ENCODE results near the gene CCDC15. TPM values are rescaled to one million over a fixed set of nuclear protein-coding genes. Genes with fewer than 3 reads are reported as not detected.
A peak's percentile ranks its signal among the peaks of the same experiment; 100 is the strongest.
"Not testable (repeated sequence)": the region's sequence is repeated elsewhere in the genome, so short reads cannot be mapped to it uniquely, and the experiment has no call there.

Gene CCDC15
- total RNA-seq, 1 donor = 9.8 TPM

GRCh38 chr11:125022551-125022950 is 68.5 kb downstream of the CCDC15 start:
- peak; percentile 28 for DNase-seq (ENCODE audit: low read depth)
- TF ChIP-seq, protein P1, sequence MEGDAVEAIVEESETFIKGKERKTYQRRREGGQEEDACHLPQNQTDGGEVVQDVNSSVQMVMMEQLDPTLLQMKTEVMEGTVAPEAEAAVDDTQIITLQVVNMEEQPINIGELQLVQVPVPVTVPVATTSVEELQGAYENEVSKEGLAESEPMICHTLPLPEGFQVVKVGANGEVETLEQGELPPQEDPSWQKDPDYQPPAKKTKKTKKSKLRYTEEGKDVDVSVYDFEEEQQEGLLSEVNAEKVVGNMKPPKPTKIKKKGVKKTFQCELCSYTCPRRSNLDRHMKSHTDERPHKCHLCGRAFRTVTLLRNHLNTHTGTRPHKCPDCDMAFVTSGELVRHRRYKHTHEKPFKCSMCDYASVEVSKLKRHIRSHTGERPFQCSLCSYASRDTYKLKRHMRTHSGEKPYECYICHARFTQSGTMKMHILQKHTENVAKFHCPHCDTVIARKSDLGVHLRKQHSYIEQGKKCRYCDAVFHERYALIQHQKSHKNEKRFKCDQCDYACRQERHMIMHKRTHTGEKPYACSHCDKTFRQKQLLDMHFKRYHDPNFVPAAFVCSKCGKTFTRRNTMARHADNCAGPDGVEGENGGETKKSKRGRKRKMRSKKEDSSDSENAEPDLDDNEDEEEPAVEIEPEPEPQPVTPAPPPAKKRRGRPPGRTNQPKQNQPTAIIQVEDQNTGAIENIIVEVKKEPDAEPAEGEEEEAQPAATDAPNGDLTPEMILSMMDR (IDR thresholded peaks at IDR 0.05; ENCODE audit: insufficient read depth, low read length) = no peak
- H3K4me3 ChIP-seq (ENCODE audit: low read depth, low read length) = no peak overlapping the region

DNA sequence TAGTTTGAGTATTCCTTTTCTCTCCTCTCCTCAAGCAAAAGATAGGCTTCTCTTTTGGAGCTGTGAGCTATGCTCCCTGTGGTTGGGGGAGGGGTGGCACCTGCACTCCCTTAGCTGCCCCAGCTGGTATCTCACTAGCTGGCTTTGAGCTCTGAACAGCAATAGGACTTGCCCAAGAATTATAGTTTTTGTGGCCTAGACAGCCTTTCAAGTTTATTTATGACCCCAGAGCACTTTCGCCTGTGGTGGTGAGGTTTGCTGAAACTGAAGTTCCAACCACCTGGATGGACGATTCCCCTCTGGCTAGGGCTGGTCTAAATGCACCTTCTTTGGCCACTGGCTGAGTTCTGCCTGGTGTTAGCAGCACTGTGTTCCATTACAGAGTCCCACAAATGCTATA is 72.0 kb downstream of the CCDC15 start:
- DNase-seq (ENCODE audit: low read depth) = no peak
- H3K4me3 ChIP-seq (ENCODE audit: low read depth, low read length) = no peak overlapping the region
- TF ChIP-seq, protein P1 (IDR thresholded peaks at IDR 0.05; ENCODE audit: insufficient read depth, low read length) = no peak

DNA sequence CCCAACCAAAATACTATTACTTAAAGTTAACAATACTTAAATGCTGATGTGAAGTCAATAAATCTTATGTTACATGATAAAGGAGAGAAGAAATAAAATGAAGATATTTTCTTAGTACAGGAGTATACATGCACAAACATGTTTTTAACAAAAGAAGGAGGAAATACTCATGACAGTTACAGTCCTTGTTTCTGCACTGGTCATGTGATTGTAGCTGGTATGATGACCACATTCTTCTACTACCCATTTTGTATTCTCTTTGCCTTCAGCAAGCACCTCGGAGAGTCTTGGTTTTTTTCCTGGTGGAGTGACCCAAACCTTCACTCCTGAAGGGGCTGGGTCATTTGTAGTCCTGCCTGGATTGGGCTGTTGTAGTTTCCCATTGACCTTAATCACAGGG is 75.4 kb downstream of the CCDC15 start:
- DNase-seq (ENCODE audit: low read depth) = not testable (repeated sequence)

GRCh38 chr11:125036933-125037332 is 82.9 kb downstream of the CCDC15 start:
- no peak overlapping the region for H3K4me3 ChIP-seq (ENCODE audit: low read depth, low read length)
- peak; percentile 73 for DNase-seq (ENCODE audit: low read depth)
- TF ChIP-seq, protein P1 (IDR thresholded peaks at IDR 0.05; ENCODE audit: insufficient read depth, low read length) = no peak

More for the DNA sequence above, 75.4 kb downstream of the CCDC15 start:
- H3K4me3 ChIP-seq (ENCODE audit: low read depth, low read length) = not testable (repeated sequence)

GRCh38 chr11:125049164-125049792 is 95.3 kb downstream of the CCDC15 start:
- no peak overlapping the region for H3K4me3 ChIP-seq (ENCODE audit: low read depth, low read length)
- DNase-seq (ENCODE audit: low read depth) = no peak
- TF ChIP-seq, protein P1 (IDR thresholded peaks at IDR 0.05; ENCODE audit: insufficient read depth, low read length) = no peak

DNA sequence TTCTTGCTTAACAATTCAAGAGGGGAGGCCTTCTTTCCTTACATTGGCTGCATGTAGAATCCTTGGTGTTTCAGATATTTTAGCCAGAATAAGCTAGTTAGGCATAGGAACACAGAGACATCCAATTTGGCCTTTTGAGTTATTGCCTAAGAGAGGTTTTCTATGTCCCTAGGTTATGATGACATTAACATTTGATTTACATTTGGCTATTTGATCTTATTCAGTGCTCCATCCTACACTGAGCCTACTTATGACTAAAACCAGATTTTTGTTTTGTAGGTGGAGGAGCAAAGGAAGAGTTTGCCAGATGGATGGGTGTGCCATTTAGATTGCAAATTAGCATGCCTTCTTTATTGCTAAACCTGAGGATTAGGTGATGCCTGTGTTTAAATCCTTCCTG is 98.0 kb downstream of the CCDC15 start:
- no peak overlapping the region for H3K4me3 ChIP-seq (ENCODE audit: low read depth, low read length)
- DNase-seq (ENCODE audit: low read depth) = no peak

GRCh38 chr11:125053167-125053566 is 99.2 kb downstream of the CCDC15 start:
- TF ChIP-seq, protein P1 (IDR thresholded peaks at IDR 0.05; ENCODE audit: insufficient read depth, low read length) = no peak
- DNase-seq (ENCODE audit: low read depth) = no peak
- H3K4me3 ChIP-seq (ENCODE audit: low read depth, low read length) = no peak overlapping the region

More for the DNA sequence above, 98.0 kb downstream of the CCDC15 start:
- TF ChIP-seq, protein P1 (IDR thresholded peaks at IDR 0.05; ENCODE audit: insufficient read depth, low read length) = no peak

Measured in fibroblast of the aortic adventitia (primary cell).